OCI-LY7 (cell line): ENCODE measurements around the gene CCDC182.

Source experiments
- CTCF ChIP-seq: fragments of 200-600 bp; sonication (generic); conservative IDR thresholded peaks from 2 replicates; pipeline ENCODE4 v1.5.1; 2014; ENCODE audit warnings: mild to moderate bottlenecking, antibody characterized with exemption, low read length, moderate library complexity, mixed read lengths
- EZH2phosphoT487 ChIP-seq: fragments of 200-600 bp; sonication (generic); IDR thresholded peaks from 2 replicates; pipeline ENCODE4 v1.6.1; 2018; ENCODE audit warnings: low read depth, borderline replicate concordance, mild to moderate bottlenecking, mixed run types, antibody characterized with exemption, low read length, moderate library complexity, mixed read lengths

GRCh38 chr17:57697197-57697596, 47.9 kb downstream of the CCDC182 start:
- TF ChIP-seq CTCF (no peak), EZH2phosphoT487 (no peak)
